IMR-90 (cell line): ENCODE data around the gene KRT10. TPM values are rescaled to one million over a fixed set of nuclear protein-coding genes. Genes with fewer than 3 reads are reported as not detected.
A peak's percentile ranks its signal among the peaks of the same experiment; 100 is the strongest.

Experiments used
- ATAC-seq: fragments of 200-7000 bp; cut with Tn5 transposase; 2 replicates; pipeline ENCODE4 v1.9.1; 2020; ENCODE audit warnings: low read depth, mild to moderate bottlenecking, moderate library complexity
- BruUV-seq: library from RNA; stranded (reverse); fragments of 400-500 nt; replicated peaks from 2 replicates; lab custom pipeline; 2021; lab: Mats Ljungman, UMichigan
- CTCF ChIA-PET: fragments of 300-600 bp; formaldehyde crosslinking; extraction: SDS; loops from one replicate; lab custom pipeline; 2021; ENCODE audit warnings: antibody characterized with exemption; lab: Yijun Ruan, JAX
- POLR2A ChIA-PET: fragments of 300-600 bp; sonication (Branson Sonifier 250); formaldehyde crosslinking; loops from one replicate; lab custom pipeline; 2022; ENCODE audit warnings: antibody characterized with exemption; ENCODE audit not compliant: unreplicated experiment; lab: Charles Lee
- DNase-seq: peaks from one replicate; pipeline ENCODE4 v3.0.0; 2013
- H2AFZ ChIP-seq: replicated peaks from 2 replicates; pipeline ENCODE3; 2013; ENCODE audit warnings: low read length, mild to moderate bottlenecking; ENCODE audit not compliant: poor library complexity
- H2AK5ac ChIP-seq: 2 replicates; pipeline ENCODE4 v1.6.1; 2013; ENCODE audit warnings: low read depth, low read length, inconsistent platforms
- H2AK9ac ChIP-seq: replicated peaks from 2 replicates; pipeline ENCODE3; 2013; ENCODE audit warnings: mild to moderate bottlenecking, low read depth, low read length, moderate library complexity; ENCODE audit not compliant: poor library complexity
- H2BK120ac ChIP-seq: 2 replicates; pipeline ENCODE4 v1.6.1; 2013; ENCODE audit warnings: low read depth, low read length, inconsistent platforms
- H2BK15ac ChIP-seq: 3 replicates; pipeline ENCODE4 v1.6.1; 2013; ENCODE audit warnings: low read depth, low read length, inconsistent platforms
- H2BK20ac ChIP-seq: 2 replicates; pipeline ENCODE4 v1.6.1; 2013; ENCODE audit warnings: low read depth, mild to moderate bottlenecking, inconsistent platforms, low read length, moderate library complexity
- H2BK5ac ChIP-seq: 2 replicates; pipeline ENCODE4 v1.6.1; 2013; ENCODE audit warnings: mild to moderate bottlenecking, low read depth, low read length, inconsistent platforms; ENCODE audit not compliant: poor library complexity, severe bottlenecking
- H3K14ac ChIP-seq: replicated peaks from 2 replicates; pipeline ENCODE4 v1.6.1; 2013; ENCODE audit warnings: low read depth, low read length, inconsistent platforms
- H3K18ac ChIP-seq: 2 replicates; pipeline ENCODE4 v1.6.1; 2013; ENCODE audit warnings: low read depth, low read length, control low read depth
- H3K23ac ChIP-seq: 2 replicates; pipeline ENCODE4 v1.6.1; 2013; ENCODE audit warnings: low read depth, low read length, inconsistent platforms
- H3K27ac ChIP-seq: 2 replicates; pipeline ENCODE4 v1.5.1; 2013; ENCODE audit warnings: mild to moderate bottlenecking, control low read depth, low read length; ENCODE audit not compliant: insufficient read depth
- H3K27me3 ChIP-seq: 2 replicates; pipeline ENCODE4 v1.6.1; 2013; ENCODE audit warnings: low read length; ENCODE audit not compliant: control insufficient read depth, insufficient read depth
- H3K36me3 ChIP-seq: 2 replicates; pipeline ENCODE4 v1.6.1; 2013; ENCODE audit warnings: low read length, mixed read lengths; ENCODE audit not compliant: control insufficient read depth, insufficient read depth
- H3K4ac ChIP-seq: 2 replicates; pipeline ENCODE4 v1.6.1; 2013; ENCODE audit warnings: low read depth, low read length, inconsistent platforms
- H3K4me1 ChIP-seq: 2 replicates; pipeline ENCODE4 v1.6.1; 2013; ENCODE audit warnings: low read length, mixed read lengths; ENCODE audit not compliant: control insufficient read depth, insufficient read depth
- H3K4me2 ChIP-seq: 2 replicates; pipeline ENCODE4 v1.6.1; 2013; ENCODE audit warnings: low read depth, mild to moderate bottlenecking, control low read depth, low read length, moderate library complexity
- H3K4me3 ChIP-seq: 2 replicates; pipeline ENCODE4 v1.5.1; 2013; ENCODE audit warnings: low read depth, mild to moderate bottlenecking, control low read depth, low read length, moderate library complexity; ENCODE audit not compliant: insufficient read depth
- H3K56ac ChIP-seq: 2 replicates; pipeline ENCODE4 v1.6.1; 2013; ENCODE audit warnings: low read length, inconsistent platforms; ENCODE audit not compliant: insufficient read depth; ENCODE audit errors: extremely low read depth
- H3K79me1 ChIP-seq, 2 experiments: 2 replicates each; pipeline ENCODE4 v1.6.1; 2013; ENCODE audit warnings: low read length in 2 of 2, inconsistent platforms in 1 of 2, low read depth in 1 of 2
- H3K9ac ChIP-seq: 2 replicates; pipeline ENCODE4 v1.6.1; 2013; ENCODE audit warnings: low read depth, low read length, control low read depth
- H3K9me1 ChIP-seq: 2 replicates; pipeline ENCODE4 v1.6.1; 2013; ENCODE audit warnings: low read length, inconsistent platforms; ENCODE audit not compliant: insufficient read depth
- H3K9me3 ChIP-seq: 2 replicates; pipeline ENCODE4 v1.6.1; 2013; ENCODE audit warnings: low read length; ENCODE audit not compliant: control insufficient read depth, insufficient read depth
- H4K20me1 ChIP-seq: 2 replicates; pipeline ENCODE4 v1.6.1; 2013; ENCODE audit warnings: low read length, inconsistent platforms; ENCODE audit not compliant: insufficient read depth
- H4K5ac ChIP-seq: 2 replicates; pipeline ENCODE4 v1.6.1; 2013; ENCODE audit warnings: mild to moderate bottlenecking, low read depth, low read length, control low read depth
- H4K8ac ChIP-seq, 2 experiments: 2 replicates each; pipeline ENCODE4 v1.6.1; 2013; ENCODE audit warnings: low read depth in 2 of 2, low read length in 2 of 2, control low read depth in 1 of 2, inconsistent platforms in 1 of 2
- H4K91ac ChIP-seq: 2 replicates; pipeline ENCODE4 v1.6.1; 2013; ENCODE audit warnings: low read depth, low read length, inconsistent platforms; ENCODE audit not compliant: insufficient read depth
- BHLHE40 ChIP-seq: fragments of 150-350 bp; IDR thresholded peaks from 2 replicates; pipeline ENCODE4 v1.6.1; 2016; ENCODE audit warnings: mild to moderate bottlenecking, low read depth, low read length
- CEBPB ChIP-seq: IDR thresholded peaks from 2 replicates; pipeline ENCODE4 v1.6.1; 2012; ENCODE audit warnings: low read depth, low read length, improper control_type of control experiment
- CHD1 ChIP-seq: IDR thresholded peaks from 2 replicates; pipeline ENCODE4 v1.6.1; 2012; ENCODE audit warnings: low read depth, low read length, improper control_type of control experiment
- CTCF ChIP-seq: conservative IDR thresholded peaks from 2 replicates; pipeline ENCODE4 v1.5.1; 2012; ENCODE audit warnings: mild to moderate bottlenecking, low read depth, low read length, improper control_type of control experiment
- FOS ChIP-seq: fragments of 150-350 bp; IDR thresholded peaks from 2 replicates; pipeline ENCODE4 v1.6.1; 2016; ENCODE audit warnings: low read depth, low read length
- MAFK ChIP-seq: IDR thresholded peaks from 2 replicates; pipeline ENCODE4 v1.6.1; 2012; ENCODE audit warnings: low read depth, low read length, improper control_type of control experiment
- MAZ ChIP-seq: IDR thresholded peaks from 2 replicates; pipeline ENCODE4 v1.6.1; 2012; ENCODE audit warnings: low read depth, mild to moderate bottlenecking, low read length, improper control_type of control experiment, moderate library complexity, borderline replicate concordance
- MXI1 ChIP-seq: IDR thresholded peaks from 2 replicates; pipeline ENCODE4 v1.6.1; 2012; ENCODE audit warnings: low read depth, mild to moderate bottlenecking, low read length, moderate library complexity, borderline replicate concordance
- NFE2L2 ChIP-seq: fragments of 150-350 bp; IDR thresholded peaks from 2 replicates; pipeline ENCODE4 v1.6.1; 2016; ENCODE audit warnings: low read depth, mild to moderate bottlenecking, low read length
- RCOR1 ChIP-seq: IDR thresholded peaks from 2 replicates; pipeline ENCODE4 v1.6.1; 2012; ENCODE audit warnings: mild to moderate bottlenecking, low read length, improper control_type of control experiment; ENCODE audit not compliant: insufficient replicate concordance
- RFX5 ChIP-seq: IDR thresholded peaks from 2 replicates; pipeline ENCODE4 v1.8.0; 2012; ENCODE audit warnings: low read depth, mild to moderate bottlenecking, low read length, moderate library complexity
- SMC3 ChIP-seq: fragments of 150-350 bp; IDR thresholded peaks from 2 replicates; pipeline ENCODE4 v1.6.1; 2016; ENCODE audit warnings: low read depth, mild to moderate bottlenecking, antibody characterized with exemption, low read length, moderate library complexity
- USF2 ChIP-seq: fragments of 150-350 bp; IDR thresholded peaks from 2 replicates; pipeline ENCODE4 v1.6.1; 2017; ENCODE audit warnings: mild to moderate bottlenecking, antibody characterized with exemption, low read length, low read depth
- dilution Hi-C: fragments of 300-500 bp; cut with HindIII; formaldehyde crosslinking; loops from one replicate; pipeline ENCODE4 v1.14.3; 2018; ENCODE audit warnings: low sequenced_read_pairs; ENCODE audit not compliant: unreplicated experiment
- in situ Hi-C: fragments of 300-500 bp; cut with MboI; formaldehyde crosslinking; loops from 3 replicates; pipeline ENCODE4 v1.14.3; 2019; ENCODE audit warnings: low sequenced_read_pairs, inconsistent platforms, mixed read lengths
- intact Hi-C: fragments of 100-400 bp; cut with micrococcal nuclease; formaldehyde crosslinking; loops from 2 replicates; pipeline ENCODE4 v1.10.0; 2022
- polyA plus RNA-seq, 3 experiments: library from polyadenylated mRNA; depleted of rRNA; stranded (reverse); fragments of >200 nt; gene quantifications; 2 replicates each; pipeline ENCODE4 v1.2.3, GENCODE V29; 2012; ENCODE audit warnings: low replicate concordance in 1 of 3
- total RNA-seq: library from RNA; depleted of rRNA; stranded (reverse); fragments of >200 nt; gene quantifications from 2 replicates; pipeline ENCODE4 v1.2.3, GENCODE V29; 2012

Gene KRT10
- total and polyA plus RNA-seq, 2 of the 4 experiments (the other 2 are of a cell fraction) = 0.18 to 18.3 TPM

- dilution Hi-C loops (no loop called here), in situ Hi-C loops (no loop called here), intact Hi-C loops (no loop called here)
- no peak overlapping the region for H3K9ac ChIP-seq
- TF ChIP-seq MXI1 = no peak
- no peak for TF ChIP-seq CEBPB
- TF ChIP-seq CTCF = no peak
- TF ChIP-seq RCOR1 = no peak
- TF ChIP-seq USF2 = no peak
- TF ChIP-seq SMC3 = no peak
- no peak for TF ChIP-seq NFE2L2
- no peak for TF ChIP-seq RFX5
- TF ChIP-seq FOS = no peak
- no peak for TF ChIP-seq CHD1
- no peak for TF ChIP-seq MAZ
- no peak for TF ChIP-seq BHLHE40
- no peak for TF ChIP-seq MAFK
- H3K14ac ChIP-seq = no peak overlapping the region
- no peak overlapping the region for H3K18ac ChIP-seq
- H2BK120ac ChIP-seq = no peak overlapping the region
- H4K8ac ChIP-seq = 0 out of 4 replicates have a peak overlapping the region, but pooled peaks of 1 of the 2 experiments have one; percentile 31
- H2AK5ac ChIP-seq = no peak overlapping the region
- peaks cover 10% of the 10 kb centered on the region for H3K36me3 ChIP-seq
- H3K9me1 ChIP-seq = peaks cover 3% of the 10 kb centered on the region
- DNase-seq = peak; percentile 41
- POLR2A ChIA-PET = no interaction called here
- BruUV-seq = no TSS peak
- peaks cover 40 to 49% of the 10 kb centered on the region in 2 experiments for H3K79me1 ChIP-seq
- no peak overlapping the region for H3K23ac ChIP-seq
- no peak overlapping the region for H4K91ac ChIP-seq
- ATAC-seq = no peak
- H4K20me1 ChIP-seq = no peaks in the 10 kb centered on the region
- no peak overlapping the region for H2AK9ac ChIP-seq
- no peak overlapping the region for H2BK20ac ChIP-seq
- CTCF ChIA-PET = no interaction called here
- peaks cover 10% of the 10 kb centered on the region; the same call in 1 of the 2 replicates for H3K4me1 ChIP-seq
- no peaks in the 10 kb centered on the region for H3K9me3 ChIP-seq
- H2BK15ac ChIP-seq = no peak overlapping the region
- no peak overlapping the region for H3K56ac ChIP-seq
- peak overlapping the region; percentile 18; the same call in 1 of the 2 replicates for H3K4me2 ChIP-seq
- H3K27me3 ChIP-seq = no peaks in the 10 kb centered on the region
- peak overlapping the region; percentile 46 for H2BK5ac ChIP-seq
- no peak overlapping the region; the same call in 1 of the 2 replicates for H4K5ac ChIP-seq
- no peak overlapping the region for H3K27ac ChIP-seq
- H3K4me3 ChIP-seq = no peak overlapping the region
- no peak overlapping the region for H3K4ac ChIP-seq
- H2AFZ ChIP-seq = no peak overlapping the region
Measured at GRCh38 chr17:40821536-40821935, 878 bp downstream of the KRT10 start.
